ENCODE data around the gene NCKAP1.

NCKAP1 gene

DNA sequence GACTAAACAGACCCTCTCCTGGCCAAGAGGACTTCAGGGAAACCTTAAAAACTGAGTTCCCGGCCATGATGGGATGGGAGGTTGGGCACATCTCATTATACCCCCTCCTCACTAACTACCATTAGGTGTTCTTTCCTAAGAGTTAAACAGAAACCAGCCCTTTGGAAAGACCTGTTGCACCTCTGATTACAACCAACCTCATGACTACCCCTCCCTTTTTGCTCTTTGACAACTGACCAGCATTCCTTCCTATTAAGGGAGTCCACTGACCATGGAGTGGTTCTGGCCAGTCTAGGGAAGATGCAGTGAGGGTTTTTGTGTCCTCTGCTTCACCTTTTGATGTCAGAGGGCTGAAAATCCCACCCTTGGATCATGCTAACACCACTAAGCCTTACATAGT lies 127.3 kb downstream of the NCKAP1 start:
- TF ChIP-seq ZNF384 (IDR thresholded peaks at IDR 0.05) (no peak), SUZ12 (IDR thresholded peaks at IDR 0.05) (no peak), FOXM1 (IDR thresholded peaks at IDR 0.05; ENCODE audit: borderline replicate concordance) (no peak), ARNT (IDR thresholded peaks at IDR 0.05) (no peak), HDGF (IDR thresholded peaks at IDR 0.05; ENCODE audit: borderline replicate concordance) (no peak), LEF1 (IDR thresholded peaks at IDR 0.05; ENCODE audit: borderline replicate concordance) (no peak), NFRKB (IDR thresholded peaks at IDR 0.05) (no peak), FOXA1 (IDR thresholded peaks at IDR 0.05) (no peak), FOXK2 (IDR thresholded peaks at IDR 0.05) (no peak), TARDBP (IDR thresholded peaks at IDR 0.05) (no peak)
- TF ChIP-seq, protein P1, sequence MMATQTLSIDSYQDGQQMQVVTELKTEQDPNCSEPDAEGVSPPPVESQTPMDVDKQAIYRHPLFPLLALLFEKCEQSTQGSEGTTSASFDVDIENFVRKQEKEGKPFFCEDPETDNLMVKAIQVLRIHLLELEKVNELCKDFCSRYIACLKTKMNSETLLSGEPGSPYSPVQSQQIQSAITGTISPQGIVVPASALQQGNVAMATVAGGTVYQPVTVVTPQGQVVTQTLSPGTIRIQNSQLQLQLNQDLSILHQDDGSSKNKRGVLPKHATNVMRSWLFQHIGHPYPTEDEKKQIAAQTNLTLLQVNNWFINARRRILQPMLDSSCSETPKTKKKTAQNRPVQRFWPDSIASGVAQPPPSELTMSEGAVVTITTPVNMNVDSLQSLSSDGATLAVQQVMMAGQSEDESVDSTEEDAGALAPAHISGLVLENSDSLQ (IDR thresholded peaks at IDR 0.05): no peak
- no peak for DNase-seq (ENCODE audit: extremely low spot score)
- ChIA-PET POLR2A (no interaction called here), CTCF (no interaction called here)

DNA sequence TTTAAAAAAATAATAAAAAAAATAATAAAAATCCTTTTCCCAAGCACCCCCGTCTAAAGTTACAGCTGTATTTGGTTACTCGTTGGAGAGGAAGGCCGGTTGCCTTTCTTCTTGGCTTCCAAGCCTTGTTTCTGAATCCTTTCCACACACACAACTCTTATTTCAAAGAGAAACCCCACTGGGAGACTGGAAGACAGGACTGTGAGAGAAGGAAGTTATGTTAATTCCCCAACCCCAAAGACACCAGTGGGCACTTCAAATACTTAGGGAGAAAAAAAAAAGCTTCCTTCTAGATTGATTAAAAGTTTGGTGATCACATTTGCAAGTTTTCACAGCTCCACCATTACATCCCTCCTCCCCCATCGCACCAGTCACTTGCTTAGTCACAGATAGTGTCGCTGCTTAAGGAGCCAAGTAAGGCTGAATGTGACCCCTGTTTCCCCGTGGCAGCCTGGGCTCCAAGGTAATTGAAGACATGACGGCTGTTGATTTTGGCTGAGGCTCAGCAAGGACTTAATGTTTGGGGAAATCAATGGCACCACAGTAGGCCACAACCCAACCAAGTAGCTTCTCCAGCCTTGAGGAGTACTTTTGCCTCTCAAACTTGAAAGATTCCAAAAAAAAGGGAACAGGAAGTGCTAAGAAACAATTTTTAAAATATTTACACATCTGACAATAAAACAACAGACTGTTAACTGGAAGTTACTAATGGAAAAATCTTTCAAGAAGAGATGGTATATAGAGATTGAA lies 131.0 kb downstream of the NCKAP1 start:
- CTCF ChIA-PET: no interaction called here
- TF ChIP-seq FOXK2 (IDR thresholded peaks at IDR 0.05) (no peak), HDGF (IDR thresholded peaks at IDR 0.05; ENCODE audit: borderline replicate concordance) (no peak), LEF1 (IDR thresholded peaks at IDR 0.05; ENCODE audit: borderline replicate concordance) (no peak), SP1 (IDR thresholded peaks at IDR 0.05) (no peak)
- POLR2A ChIA-PET: no interaction called here
- DNase-seq (ENCODE audit: extremely low spot score): no peak

DNA sequence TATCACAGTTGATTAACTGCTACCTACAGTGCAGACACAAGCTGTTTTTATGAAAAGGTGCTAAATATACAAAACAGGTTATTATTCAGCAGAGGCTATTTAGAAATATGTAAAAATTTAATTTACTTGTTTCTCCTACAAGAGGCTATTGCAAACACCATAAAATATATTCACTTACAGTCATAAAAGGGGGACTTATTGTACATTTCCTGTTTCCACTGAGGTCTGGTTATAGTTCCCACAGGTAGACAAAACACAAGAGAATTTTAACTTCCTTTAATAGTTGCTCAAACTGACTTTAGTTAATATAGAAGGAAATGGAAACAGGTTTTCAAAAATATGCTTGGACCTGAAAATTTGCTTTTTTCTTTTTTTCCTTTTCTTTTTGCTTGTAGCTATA lies 131.8 kb downstream of the NCKAP1 start:
- no peak for DNase-seq (ENCODE audit: extremely low spot score)
- ChIA-PET POLR2A (no interaction called here), CTCF (no interaction called here)
- TF ChIP-seq NFRKB (IDR thresholded peaks at IDR 0.05) (no peak), L3MBTL2 (conservative IDR thresholded peaks at IDR 0.05) (no peak), BHLHE40 (IDR thresholded peaks at IDR 0.05; ENCODE audit: borderline replicate concordance) (no peak), ZNF384 (IDR thresholded peaks at IDR 0.05) (no peak), SP1 (IDR thresholded peaks at IDR 0.05) (no peak), LEF1 (IDR thresholded peaks at IDR 0.05; ENCODE audit: borderline replicate concordance) (no peak), TARDBP (IDR thresholded peaks at IDR 0.05) (no peak), HDGF (IDR thresholded peaks at IDR 0.05; ENCODE audit: borderline replicate concordance) (no peak), ELF4 (IDR thresholded peaks at IDR 0.05) (no peak), FOXA1 (IDR thresholded peaks at IDR 0.05) (no peak), CTBP1 (IDR thresholded peaks at IDR 0.05; ENCODE audit: borderline replicate concordance) (no peak)
- TF ChIP-seq, protein P1 (IDR thresholded peaks at IDR 0.05): no peak

DNA sequence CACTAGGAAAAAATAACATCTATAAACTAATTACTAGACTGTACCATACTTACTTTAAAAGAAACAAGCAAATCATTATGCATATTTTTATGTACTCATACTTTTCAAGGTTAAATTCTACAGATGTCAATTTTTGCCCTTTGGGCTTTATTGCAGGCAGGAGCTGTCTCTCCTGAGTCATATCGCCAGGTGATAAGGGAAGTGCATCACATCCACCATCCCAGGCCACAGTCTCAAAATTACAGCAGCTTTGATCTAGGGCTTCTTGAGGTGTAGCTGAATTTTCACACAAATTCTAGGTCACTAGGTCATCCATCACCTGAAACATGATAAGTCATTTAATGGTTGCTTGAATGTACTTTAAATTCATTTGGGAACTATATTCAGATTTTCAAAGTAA lies 133.4 kb downstream of the NCKAP1 start:
- ChIA-PET POLR2A (no interaction called here), CTCF (no interaction called here)
- TF ChIP-seq LEF1 (IDR thresholded peaks at IDR 0.05; ENCODE audit: borderline replicate concordance) (no peak), FOXA1 (IDR thresholded peaks at IDR 0.05) (no peak), NFRKB (IDR thresholded peaks at IDR 0.05) (no peak), TARDBP (IDR thresholded peaks at IDR 0.05) (no peak), ZNF384 (IDR thresholded peaks at IDR 0.05) (no peak)
- DNase-seq (ENCODE audit: extremely low spot score): no peak

GRCh38 chr2:182903566-182903965 lies 134.7 kb downstream of the NCKAP1 start:
- TF ChIP-seq ELF4 (IDR thresholded peaks at IDR 0.05) (no peak), ARNT (IDR thresholded peaks at IDR 0.05) (no peak), FOXM1 (IDR thresholded peaks at IDR 0.05; ENCODE audit: borderline replicate concordance) (no peak), L3MBTL2 (conservative IDR thresholded peaks at IDR 0.05) (no peak), SUZ12 (IDR thresholded peaks at IDR 0.05) (no peak), SP1 (IDR thresholded peaks at IDR 0.05) (no peak)
- no peak for DNase-seq (ENCODE audit: extremely low spot score)
- ChIA-PET CTCF (no interaction called here), POLR2A (no interaction called here)

- TF ChIP-seq FOXM1 (IDR thresholded peaks at IDR 0.05; ENCODE audit: borderline replicate concordance) (no peak), SP1 (IDR thresholded peaks at IDR 0.05) (no peak), ELF4 (IDR thresholded peaks at IDR 0.05) (no peak), FOXK2 (IDR thresholded peaks at IDR 0.05) (no peak), NFRKB (IDR thresholded peaks at IDR 0.05) (no peak), HDGF (IDR thresholded peaks at IDR 0.05; ENCODE audit: borderline replicate concordance) (no peak), TARDBP (IDR thresholded peaks at IDR 0.05) (no peak), ZNF384 (IDR thresholded peaks at IDR 0.05) (no peak), LEF1 (IDR thresholded peaks at IDR 0.05; ENCODE audit: borderline replicate concordance) (no peak), BHLHE40 (IDR thresholded peaks at IDR 0.05; ENCODE audit: borderline replicate concordance) (no peak), CTBP1 (IDR thresholded peaks at IDR 0.05; ENCODE audit: borderline replicate concordance) (no peak)
- TF ChIP-seq, protein P1 (IDR thresholded peaks at IDR 0.05): no peak
- CTCF ChIA-PET: no interaction called here
- POLR2A ChIA-PET: no interaction called here
- no peak for DNase-seq (ENCODE audit: extremely low spot score)
These were observed 136.5 kb downstream of the NCKAP1 start for GRCh38 chr2:182901748-182902147.

GRCh38 chr2:182898718-182899117 lies 139.5 kb downstream of the NCKAP1 start:
- ChIA-PET CTCF (no interaction called here), POLR2A (no interaction called here)
- DNase-seq (ENCODE audit: extremely low spot score): no peak
- TF ChIP-seq FOXK2 (IDR thresholded peaks at IDR 0.05) (no peak), SUZ12 (IDR thresholded peaks at IDR 0.05) (no peak), L3MBTL2 (conservative IDR thresholded peaks at IDR 0.05) (no peak), FOXA1 (IDR thresholded peaks at IDR 0.05) (no peak), TARDBP (IDR thresholded peaks at IDR 0.05) (no peak), BHLHE40 (IDR thresholded peaks at IDR 0.05; ENCODE audit: borderline replicate concordance) (no peak), ZNF384 (IDR thresholded peaks at IDR 0.05) (no peak), HDGF (IDR thresholded peaks at IDR 0.05; ENCODE audit: borderline replicate concordance) (no peak), ELF4 (IDR thresholded peaks at IDR 0.05) (no peak), FOXM1 (IDR thresholded peaks at IDR 0.05; ENCODE audit: borderline replicate concordance) (no peak), ARNT (IDR thresholded peaks at IDR 0.05) (no peak), SP1 (IDR thresholded peaks at IDR 0.05) (no peak)
